ENCODE measurements around the gene GAS2.
"Not testable (repeated sequence)": the region's sequence is repeated elsewhere in the genome, so short reads cannot be mapped to it uniquely, and the experiment has no call there.

Gene GAS2

GRCh38 chr11:22666325-22666687, at the start of gene GAS2:
GAS2 (plus strand) TSS chr11:22666611; CDS start chr11:22674870, 8,259 bp downstream.
- no peak for DNase-seq

- DNase-seq = no peak
Observed at GRCh38 chr11:22617868-22618267, 48.5 kb upstream of the GAS2 start.

- peak; percentile 39 for DNase-seq
Observed at GRCh38 chr11:22624742-22625447, 41.5 kb upstream of the GAS2 start.

- DNase-seq = peak; percentile 94
Observed at GRCh38 chr11:22625448-22626287, 40.7 kb upstream of the GAS2 start, which contains the start of gene FANCF. FANCF (minus strand) TSS chr11:22625823; CDS start chr11:22625810, 13 bp downstream.

- no peak for DNase-seq
Observed at GRCh38 chr11:22626573-22627239, 39.7 kb upstream of the GAS2 start.

- DNase-seq = no peak
Observed at GRCh38 chr11:22627421-22627820, 39.0 kb upstream of the GAS2 start.

GRCh38 chr11:22633354-22633902, 33.0 kb upstream of the GAS2 start:
- DNase-seq = no peak

GRCh38 chr11:22634897-22635629, 31.3 kb upstream of the GAS2 start:
- DNase-seq = no peak

- no peak for DNase-seq
Observed at GRCh38 chr11:22635689-22636088, 30.7 kb upstream of the GAS2 start.

GRCh38 chr11:22640862-22641261, 25.5 kb upstream of the GAS2 start:
- no peak for DNase-seq

GRCh38 chr11:22641559-22641958, 24.9 kb upstream of the GAS2 start:
- no peak for DNase-seq

- not testable (repeated sequence) for DNase-seq
Observed at GRCh38 chr11:22652346-22652745, 14.1 kb upstream of the GAS2 start.

- no peak for DNase-seq
Observed at GRCh38 chr11:22656130-22656529, 10.3 kb upstream of the GAS2 start.

GRCh38 chr11:22657101-22657694, 9.2 kb upstream of the GAS2 start:
- no peak for DNase-seq

- DNase-seq = no peak
Observed at GRCh38 chr11:22659783-22660182, 6.6 kb upstream of the GAS2 start.

- no peak for DNase-seq
Observed at GRCh38 chr11:22666688-22667439, 453 bp downstream of the GAS2 start.

- no peak for DNase-seq
Observed at GRCh38 chr11:22668005-22668796, 1.8 kb downstream of the GAS2 start.

- DNase-seq = no peak
Observed at GRCh38 chr11:22669368-22669767, 3.0 kb downstream of the GAS2 start.

GRCh38 chr11:22670830-22671229, 4.4 kb downstream of the GAS2 start:
- DNase-seq = no peak

- DNase-seq = no peak
Observed at GRCh38 chr11:22671751-22672150, 5.3 kb downstream of the GAS2 start.

Data from CD4-positive, alpha-beta T cell treated with Interferon gamma for 1 hour (primary cell).